GM23338 (cell line): Measurements from ENCODE around the gene FAM83F. TPM values are rescaled to one million over a fixed set of nuclear protein-coding genes. Genes with fewer than 3 reads are reported as not detected.

ENCODE experiments used
- ATAC-seq: fragments of 200-7000 bp; cut with Tn5 transposase; 3 replicates; pipeline ENCODE4 v1.9.1; 2020
- DNase-seq: peaks from one replicate; pipeline ENCODE4 v3.0.0-alpha.2; 2015; ENCODE audit warnings: low spot score
- H2AFZ ChIP-seq: fragments of 200-600 bp; sonication (generic); 2 replicates; pipeline ENCODE4 v1.8.0; 2016; ENCODE audit warnings: antibody characterized with exemption, mild to moderate bottlenecking, moderate library complexity
- H3F3A ChIP-seq: fragments of 200-600 bp; sonication (generic); replicated peaks from 2 replicates; pipeline ENCODE4 v1.8.0; 2017; ENCODE audit warnings: antibody characterized with exemption, mixed run types, low read depth
- H3K27ac ChIP-seq: fragments of 200-600 bp; sonication (generic); 2 replicates; pipeline ENCODE4 v1.6.1; 2016; ENCODE audit warnings: low read depth
- H3K27me3 ChIP-seq: fragments of 200-600 bp; sonication (generic); 2 replicates; pipeline ENCODE4 v1.8.0; 2016; ENCODE audit warnings: mild to moderate bottlenecking, mixed run types, moderate library complexity; ENCODE audit not compliant: insufficient read depth
- H3K36me3 ChIP-seq: fragments of 200-600 bp; sonication (generic); 2 replicates; pipeline ENCODE4 v1.8.0; 2016; ENCODE audit warnings: mild to moderate bottlenecking; ENCODE audit not compliant: insufficient read depth
- H3K4me1 ChIP-seq: fragments of 200-600 bp; sonication (generic); 2 replicates; pipeline ENCODE4 v1.8.0; 2016; ENCODE audit warnings: mild to moderate bottlenecking, moderate library complexity; ENCODE audit not compliant: insufficient read depth
- H3K4me2 ChIP-seq: fragments of 200-600 bp; sonication (generic); 2 replicates; pipeline ENCODE4 v1.7.1; 2017; ENCODE audit warnings: mixed run types
- H3K4me3 ChIP-seq: fragments of 200-600 bp; sonication (generic); 2 replicates; pipeline ENCODE4 v1.6.1; 2016; ENCODE audit warnings: mixed run types
- H3K79me2 ChIP-seq: fragments of 200-600 bp; sonication (generic); replicated peaks from 2 replicates; pipeline ENCODE4 v1.8.0; 2017; ENCODE audit warnings: mild to moderate bottlenecking; ENCODE audit not compliant: insufficient read depth
- H3K9me2 ChIP-seq: fragments of 200-600 bp; sonication (generic); 2 replicates; pipeline ENCODE4 v1.8.0; 2017; ENCODE audit not compliant: insufficient read depth
- H4K20me1 ChIP-seq: fragments of 200-600 bp; sonication (generic); replicated peaks from 2 replicates; pipeline ENCODE4 v1.8.0; 2017; ENCODE audit warnings: mild to moderate bottlenecking; ENCODE audit not compliant: insufficient read depth
- H3K27ac Mint-ChIP-seq: 2 replicates; pipeline ENCODE4 v1.8.0; 2020; ENCODE audit warnings: inconsistent platforms, mild to moderate bottlenecking, moderate library complexity, mixed read lengths
- H3K27me3 Mint-ChIP-seq: 3 replicates; pipeline ENCODE4 v1.8.0; 2022; ENCODE audit warnings: low read depth, mild to moderate bottlenecking, moderate library complexity, mixed read lengths, inconsistent platforms; ENCODE audit not compliant: insufficient read depth, poor library complexity
- H3K36me3 Mint-ChIP-seq: 3 replicates; pipeline ENCODE4 v1.8.0; 2021; ENCODE audit warnings: low read depth, mild to moderate bottlenecking, inconsistent platforms, moderate library complexity, mixed read lengths
- H3K4me1 Mint-ChIP-seq: 3 replicates; pipeline ENCODE4 v1.8.0; 2020; ENCODE audit warnings: mild to moderate bottlenecking, inconsistent platforms, mixed read lengths
- H3K4me3 Mint-ChIP-seq: 3 replicates; pipeline ENCODE4 v1.8.0; 2021; ENCODE audit warnings: moderate library complexity, mild to moderate bottlenecking, inconsistent platforms, mixed read lengths
- H3K9me3 Mint-ChIP-seq: 3 replicates; pipeline ENCODE4 v1.8.0; 2020; ENCODE audit warnings: moderate library complexity, mild to moderate bottlenecking, inconsistent platforms, mixed read lengths
- CREB1 ChIP-seq: fragments of 250-450 bp; sonication (Bioruptor Pico); IDR thresholded peaks from 2 replicates; pipeline ENCODE4 v1.5.0; 2020; ENCODE audit warnings: low read depth, mild to moderate bottlenecking, moderate library complexity
- ETS1 ChIP-seq: IDR thresholded peaks from 2 replicates; pipeline ENCODE4 v1.6.1; 2016; ENCODE audit warnings: antibody characterized with exemption
- EZH2 ChIP-seq: fragments of 200-600 bp; sonication (generic); IDR thresholded peaks from one replicate; pipeline ENCODE4 v1.8.0; 2017; ENCODE audit warnings: antibody characterized with exemption, mild to moderate bottlenecking, low read depth; ENCODE audit not compliant: unreplicated experiment
- JUNB ChIP-seq: IDR thresholded peaks from one replicate; pipeline ENCODE4 v1.6.1; 2016; ENCODE audit warnings: antibody characterized with exemption; ENCODE audit not compliant: unreplicated experiment
- NANOG ChIP-seq: IDR thresholded peaks from 2 replicates; pipeline ENCODE4 v1.6.1; 2016; ENCODE audit warnings: antibody characterized with exemption, borderline replicate concordance
- POLR2AphosphoS5 ChIP-seq: IDR thresholded peaks from 2 replicates; pipeline ENCODE4 v1.6.1; 2016; ENCODE audit warnings: antibody characterized with exemption, low read depth
- STAT1 ChIP-seq: IDR thresholded peaks from one replicate; pipeline ENCODE4 v1.6.1; 2016; ENCODE audit warnings: antibody characterized with exemption; ENCODE audit not compliant: unreplicated experiment
- ZNF114 ChIP-seq: fragments of 250-450 bp; sonication (Bioruptor Pico); IDR thresholded peaks from 2 replicates; pipeline ENCODE4 v1.5.0; 2020; ENCODE audit warnings: mild to moderate bottlenecking, moderate library complexity
- ZNF331 ChIP-seq: fragments of 250-450 bp; sonication (Bioruptor Pico); IDR thresholded peaks from 2 replicates; pipeline ENCODE4 v1.5.0; 2020; ENCODE audit warnings: low read depth, mild to moderate bottlenecking, moderate library complexity
- polyA plus RNA-seq: library from polyadenylated mRNA; unstranded; fragments of >200 nt; fragmentation: Nextera tagmentation; extraction: Ambion mirVana; gene quantifications from 2 replicates; pipeline ENCODE4 v1.2.1, GENCODE V29; 2016
- total RNA-seq: library from RNA; depleted of rRNA; stranded (reverse); fragments of >200 nt; shearing (Covaris generic); gene quantifications from 2 replicates; pipeline ENCODE4 v1.2.3, GENCODE V29; 2014
- TF ChIP-seq, protein P1 (sequence below), 2 experiments: fragments of 200-600 bp in 1 of 2; sonication (generic) in 1 of 2; conservative IDR thresholded peaks; 2 replicates each; pipeline versions ENCODE4 v1.5.1 to v1.6.1; 2016 to 2017; ENCODE audit warnings: antibody characterized with exemption in 2 of 2, low read depth in 2 of 2, mild to moderate bottlenecking in 2 of 2, moderate library complexity in 1 of 2
- TF ChIP-seq, protein P2 (sequence below): IDR thresholded peaks from one replicate; pipeline ENCODE4 v1.6.1; 2018; ENCODE audit warnings: antibody characterized with exemption; ENCODE audit not compliant: unreplicated experiment

FAM83F gene
- total and polyA plus RNA-seq, 2 experiments from 2014 or later: 3.7 to 15.9 TPM

GRCh38 chr22:40077646-40078016 is 82.9 kb downstream of the FAM83F start:
- H3K9me3 Mint-ChIP-seq: no peaks in the 10 kb centered on the region; the same call in 2 of the 3 replicates
- peaks cover 21% of the 10 kb centered on the region for H3K4me1 ChIP-seq
- H3K79me2 ChIP-seq: peaks cover 34% of the 10 kb centered on the region
- TF ChIP-seq EZH2: no peak
- no peak for TF ChIP-seq NANOG
- no peak for TF ChIP-seq JUNB
- no peak for TF ChIP-seq STAT1
- DNase-seq (no peak), ATAC-seq (no peak)
- no peaks in the 10 kb centered on the region for H3K36me3 Mint-ChIP-seq
- peaks cover 9% of the 10 kb centered on the region; the same call in 1 of the 2 replicates for H4K20me1 ChIP-seq
- peaks cover 17% of the 10 kb centered on the region for H3K4me1 Mint-ChIP-seq
- no peaks in the 10 kb centered on the region for H3K36me3 ChIP-seq
- peaks cover 2% of the 10 kb centered on the region for H3K27me3 Mint-ChIP-seq
- no peak overlapping the region for H3K4me2 ChIP-seq
- no peaks in the 10 kb centered on the region for H3F3A ChIP-seq
- H3K4me3 Mint-ChIP-seq: no peak overlapping the region
- no peaks in the 10 kb centered on the region for H3K9me2 ChIP-seq
- no peak overlapping the region for H3K27ac ChIP-seq
- H3K27me3 ChIP-seq: no peaks in the 10 kb centered on the region
- H3K4me3 ChIP-seq: no peak overlapping the region
- no peak overlapping the region for H3K27ac Mint-ChIP-seq
- no peak overlapping the region for H2AFZ ChIP-seq

DNA sequence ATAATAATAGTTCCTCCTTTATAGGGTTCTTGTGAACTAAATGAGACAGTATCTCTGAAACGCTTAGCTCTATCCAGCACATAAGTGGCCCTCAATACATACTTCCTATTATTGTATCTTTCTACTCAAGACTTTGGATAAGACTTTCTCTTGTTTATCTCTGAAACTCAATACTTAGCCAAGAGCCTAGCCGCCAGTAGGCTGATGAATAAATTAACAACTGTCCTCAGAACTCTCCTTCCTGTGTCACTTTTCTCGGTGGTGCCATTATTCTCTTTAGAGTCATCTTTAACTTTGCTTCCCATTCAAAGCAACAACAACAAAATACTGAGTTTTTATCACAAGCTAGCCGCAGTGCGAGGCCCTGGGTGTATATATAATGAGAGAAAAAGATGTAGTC is 86.9 kb downstream of the FAM83F start:
- H3K27me3 Mint-ChIP-seq: no peaks in the 10 kb centered on the region
- no peaks in the 10 kb centered on the region; the same call in 2 of the 3 replicates for H3K9me3 Mint-ChIP-seq
- peaks cover 35% of the 10 kb centered on the region for H3K79me2 ChIP-seq
- H3K4me2 ChIP-seq: peak overlapping the region; percentile 14; the same call in 1 of the 2 replicates
- H3K9me2 ChIP-seq: no peaks in the 10 kb centered on the region
- H3K4me1 Mint-ChIP-seq: peaks cover 11% of the 10 kb centered on the region
- H3K27ac ChIP-seq: no peak overlapping the region
- no peaks in the 10 kb centered on the region for H3K27me3 ChIP-seq
- TF ChIP-seq ZNF331 (CRISPR knock-in tag) (no peak), ETS1 (no peak), EZH2 (no peak), POLR2AphosphoS5 (no peak), NANOG (no peak), STAT1 (no peak), CREB1 (CRISPR knock-in tag) (no peak), ZNF114 (CRISPR knock-in tag) (no peak)
- TF ChIP-seq, protein P1, sequence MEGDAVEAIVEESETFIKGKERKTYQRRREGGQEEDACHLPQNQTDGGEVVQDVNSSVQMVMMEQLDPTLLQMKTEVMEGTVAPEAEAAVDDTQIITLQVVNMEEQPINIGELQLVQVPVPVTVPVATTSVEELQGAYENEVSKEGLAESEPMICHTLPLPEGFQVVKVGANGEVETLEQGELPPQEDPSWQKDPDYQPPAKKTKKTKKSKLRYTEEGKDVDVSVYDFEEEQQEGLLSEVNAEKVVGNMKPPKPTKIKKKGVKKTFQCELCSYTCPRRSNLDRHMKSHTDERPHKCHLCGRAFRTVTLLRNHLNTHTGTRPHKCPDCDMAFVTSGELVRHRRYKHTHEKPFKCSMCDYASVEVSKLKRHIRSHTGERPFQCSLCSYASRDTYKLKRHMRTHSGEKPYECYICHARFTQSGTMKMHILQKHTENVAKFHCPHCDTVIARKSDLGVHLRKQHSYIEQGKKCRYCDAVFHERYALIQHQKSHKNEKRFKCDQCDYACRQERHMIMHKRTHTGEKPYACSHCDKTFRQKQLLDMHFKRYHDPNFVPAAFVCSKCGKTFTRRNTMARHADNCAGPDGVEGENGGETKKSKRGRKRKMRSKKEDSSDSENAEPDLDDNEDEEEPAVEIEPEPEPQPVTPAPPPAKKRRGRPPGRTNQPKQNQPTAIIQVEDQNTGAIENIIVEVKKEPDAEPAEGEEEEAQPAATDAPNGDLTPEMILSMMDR (conservative IDR thresholded peaks at IDR 0.05; ENCODE audit: low read depth in 2 of 2): no peak
- TF ChIP-seq, protein P2, sequence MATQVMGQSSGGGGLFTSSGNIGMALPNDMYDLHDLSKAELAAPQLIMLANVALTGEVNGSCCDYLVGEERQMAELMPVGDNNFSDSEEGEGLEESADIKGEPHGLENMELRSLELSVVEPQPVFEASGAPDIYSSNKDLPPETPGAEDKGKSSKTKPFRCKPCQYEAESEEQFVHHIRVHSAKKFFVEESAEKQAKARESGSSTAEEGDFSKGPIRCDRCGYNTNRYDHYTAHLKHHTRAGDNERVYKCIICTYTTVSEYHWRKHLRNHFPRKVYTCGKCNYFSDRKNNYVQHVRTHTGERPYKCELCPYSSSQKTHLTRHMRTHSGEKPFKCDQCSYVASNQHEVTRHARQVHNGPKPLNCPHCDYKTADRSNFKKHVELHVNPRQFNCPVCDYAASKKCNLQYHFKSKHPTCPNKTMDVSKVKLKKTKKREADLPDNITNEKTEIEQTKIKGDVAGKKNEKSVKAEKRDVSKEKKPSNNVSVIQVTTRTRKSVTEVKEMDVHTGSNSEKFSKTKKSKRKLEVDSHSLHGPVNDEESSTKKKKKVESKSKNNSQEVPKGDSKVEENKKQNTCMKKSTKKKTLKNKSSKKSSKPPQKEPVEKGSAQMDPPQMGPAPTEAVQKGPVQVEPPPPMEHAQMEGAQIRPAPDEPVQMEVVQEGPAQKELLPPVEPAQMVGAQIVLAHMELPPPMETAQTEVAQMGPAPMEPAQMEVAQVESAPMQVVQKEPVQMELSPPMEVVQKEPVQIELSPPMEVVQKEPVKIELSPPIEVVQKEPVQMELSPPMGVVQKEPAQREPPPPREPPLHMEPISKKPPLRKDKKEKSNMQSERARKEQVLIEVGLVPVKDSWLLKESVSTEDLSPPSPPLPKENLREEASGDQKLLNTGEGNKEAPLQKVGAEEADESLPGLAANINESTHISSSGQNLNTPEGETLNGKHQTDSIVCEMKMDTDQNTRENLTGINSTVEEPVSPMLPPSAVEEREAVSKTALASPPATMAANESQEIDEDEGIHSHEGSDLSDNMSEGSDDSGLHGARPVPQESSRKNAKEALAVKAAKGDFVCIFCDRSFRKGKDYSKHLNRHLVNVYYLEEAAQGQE: no peak
- H3K4me1 ChIP-seq: peaks cover 19% of the 10 kb centered on the region
- H4K20me1 ChIP-seq: peaks cover 10% of the 10 kb centered on the region
- H3K4me3 ChIP-seq: no peak overlapping the region
- no peak overlapping the region for H2AFZ ChIP-seq
- no peaks in the 10 kb centered on the region for H3F3A ChIP-seq
- H3K4me3 Mint-ChIP-seq: no peak overlapping the region
- no peaks in the 10 kb centered on the region for H3K36me3 Mint-ChIP-seq
- DNase-seq (no peak), ATAC-seq (no peak)
- no peaks in the 10 kb centered on the region for H3K36me3 ChIP-seq
- no peak overlapping the region for H3K27ac Mint-ChIP-seq
